Measurements from ENCODE around the gene UPK3A. TPM values are rescaled to one million over a fixed set of nuclear protein-coding genes. Genes with fewer than 3 reads are reported as not detected.

UPK3A gene
- total and polyA plus RNA-seq, 2 experiments from 2014 or later = 0.21 TPM; not detected in 1

- no peaks in the 10 kb centered on the region for H3K9me3 ChIP-seq (ENCODE audit: low read depth)
- no peaks in the 10 kb centered on the region for H3K36me3 ChIP-seq
- H3K4me3 ChIP-seq = no peak overlapping the region
- no peak for TF ChIP-seq CTCF (IDR thresholded peaks at IDR 0.05; ENCODE audit: low read depth, low read length)
- no peaks in the 10 kb centered on the region for H3K27me3 ChIP-seq
- DNase-seq (ENCODE audit: low read depth in 1 of 2, low spot score in 1 of 2) = no peak
- no peaks in the 10 kb centered on the region for H3K4me1 ChIP-seq (ENCODE audit: low read depth)
- H3K27ac ChIP-seq = no peak overlapping the region
Observed at GRCh38 chr22:45261407-45262088, 23.2 kb upstream of the UPK3A start.

- Histone ChIP-seq H3K36me3 (no peaks in the 10 kb centered on the region), H3K4me3 (no peak overlapping the region), H3K9me3 (ENCODE audit: low read depth) (no peaks in the 10 kb centered on the region), H3K27me3 (no peaks in the 10 kb centered on the region), H3K27ac (no peak overlapping the region), H3K4me1 (ENCODE audit: low read depth) (no peaks in the 10 kb centered on the region)
- no peak for DNase-seq (ENCODE audit: low read depth in 1 of 2, low spot score in 1 of 2)
- no peak for TF ChIP-seq CTCF (IDR thresholded peaks at IDR 0.05; ENCODE audit: low read depth, low read length)
Observed at GRCh38 chr22:45262195-45262930, 22.4 kb upstream of the UPK3A start.

GRCh38 chr22:45262931-45263462, 21.8 kb upstream of the UPK3A start:
- no peak for DNase-seq (ENCODE audit: low read depth in 1 of 2, low spot score in 1 of 2)
- Histone ChIP-seq H3K27me3 (no peaks in the 10 kb centered on the region), H3K36me3 (no peaks in the 10 kb centered on the region), H3K27ac (no peak overlapping the region), H3K4me1 (ENCODE audit: low read depth) (no peaks in the 10 kb centered on the region), H3K9me3 (ENCODE audit: low read depth) (no peaks in the 10 kb centered on the region), H3K4me3 (no peak overlapping the region)
- TF ChIP-seq CTCF (IDR thresholded peaks at IDR 0.05; ENCODE audit: low read depth, low read length) = no peak

DNA sequence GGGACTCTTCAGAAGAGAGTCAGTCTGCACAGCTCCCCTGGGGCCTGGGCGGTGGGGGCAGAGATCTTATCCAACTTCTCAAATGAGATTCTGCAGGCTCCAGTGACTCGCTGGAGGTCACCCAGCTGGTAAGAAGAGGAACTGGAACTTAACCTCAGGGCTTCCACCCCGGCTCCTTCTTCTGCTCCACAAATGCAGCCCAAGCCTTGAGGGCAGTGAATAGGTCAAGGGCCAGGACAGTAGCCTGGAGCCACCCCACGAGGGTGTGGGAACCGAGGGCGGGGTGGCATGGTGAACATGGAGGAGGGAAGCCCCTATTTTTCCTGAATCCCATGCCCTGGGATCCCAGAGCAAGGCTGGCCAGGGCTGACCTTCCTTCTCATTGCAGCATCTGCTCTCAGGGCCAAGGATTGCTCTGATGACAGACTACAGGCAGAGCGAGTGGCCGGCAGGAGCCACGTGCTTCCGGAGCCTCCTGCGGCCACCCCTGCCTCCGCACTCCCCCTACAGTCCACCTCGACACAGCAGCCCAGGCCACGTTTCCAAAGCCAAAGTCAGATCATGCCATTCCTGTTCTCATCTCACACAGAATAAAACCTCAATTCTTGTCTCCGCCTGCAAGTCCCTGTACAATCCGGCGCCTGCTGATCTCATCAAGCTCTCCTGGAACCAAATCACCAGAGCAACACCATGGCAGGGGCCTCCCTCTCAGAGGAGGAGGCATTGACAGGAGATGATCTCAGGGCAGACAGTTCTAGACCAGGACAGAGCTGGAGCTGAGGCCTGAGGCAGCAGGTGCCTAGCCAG, 21.1 kb upstream of the UPK3A start:
- no peaks in the 10 kb centered on the region for H3K36me3 ChIP-seq
- H3K27ac ChIP-seq = no peak overlapping the region
- H3K9me3 ChIP-seq (ENCODE audit: low read depth) = no peaks in the 10 kb centered on the region
- TF ChIP-seq CTCF (IDR thresholded peaks at IDR 0.05; ENCODE audit: low read depth, low read length) = peak; percentile 87
- peak; percentile 89 to 90 for DNase-seq (ENCODE audit: low read depth in 1 of 2, low spot score in 1 of 2)
- no peak overlapping the region for H3K4me3 ChIP-seq
- no peaks in the 10 kb centered on the region for H3K4me1 ChIP-seq (ENCODE audit: low read depth)
- no peaks in the 10 kb centered on the region for H3K27me3 ChIP-seq

DNA sequence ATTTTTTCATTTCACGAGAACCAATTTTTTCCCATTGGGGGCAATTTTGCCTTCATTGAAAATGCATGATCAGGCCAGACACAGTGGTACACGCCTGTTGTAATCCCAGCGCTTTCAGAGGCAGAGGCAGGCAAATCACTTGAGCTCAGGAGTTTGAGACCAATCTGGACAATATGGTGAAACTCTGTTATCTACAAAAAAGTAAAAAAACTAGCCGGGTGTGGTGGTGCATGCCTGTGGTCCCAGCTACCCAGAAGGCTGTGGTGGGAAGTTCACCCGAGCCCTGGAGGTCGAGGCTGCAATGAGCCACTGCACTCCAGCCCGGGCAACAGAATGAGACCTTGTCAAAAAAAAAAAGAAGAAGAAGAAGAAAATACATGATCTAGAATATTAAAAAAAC, 19.2 kb upstream of the UPK3A start:
- DNase-seq (ENCODE audit: low read depth in 1 of 2, low spot score in 1 of 2) = peak in 1 of 2 donors; percentile 33
- Histone ChIP-seq H3K9me3 (ENCODE audit: low read depth) (no peaks in the 10 kb centered on the region), H3K4me3 (no peak overlapping the region), H3K36me3 (no peaks in the 10 kb centered on the region), H3K27me3 (no peaks in the 10 kb centered on the region), H3K4me1 (ENCODE audit: low read depth) (no peaks in the 10 kb centered on the region), H3K27ac (no peak overlapping the region)
- no peak for TF ChIP-seq CTCF (IDR thresholded peaks at IDR 0.05; ENCODE audit: low read depth, low read length)

Measured in cardiac muscle cell (in vitro differentiated cells and primary cell).